ENCODE measurements around the gene RXRB. TPM values are rescaled to one million over a fixed set of nuclear protein-coding genes. Genes with fewer than 3 reads are reported as not detected.

The RXRB gene
- total RNA-seq, 1 donor, result 19.2 TPM

GRCh38 chr6:33178755-33179475, 21.6 kb downstream of the RXRB start:
- Histone ChIP-seq H4K20me1 (ENCODE audit: insufficient read depth, low read length) (no peaks in the 10 kb centered on the region), H3K36me3 (ENCODE audit: insufficient read depth, low read length) (no peaks in the 10 kb centered on the region), H3K4me1 (ENCODE audit: insufficient read depth, low read length) (no peaks in the 10 kb centered on the region), H3K4me2 (ENCODE audit: insufficient read depth, low read length) (no peak overlapping the region), H3K9me3 (ENCODE audit: low read depth, low read length) (no peaks in the 10 kb centered on the region), H3K79me2 (ENCODE audit: insufficient read depth, low read length) (no peaks in the 10 kb centered on the region), H3K27me3 (ENCODE audit: insufficient read depth, low read length) (no peaks in the 10 kb centered on the region), H3K27ac (ENCODE audit: low read depth, low read length) (no peak overlapping the region), H3K4me3 (ENCODE audit: insufficient read depth, low read length) (no peak overlapping the region), H2AFZ (ENCODE audit: low read length) (no peak overlapping the region)
- DNase-seq (ENCODE audit: insufficient read length, low spot score, missing footprints), result peak; percentile 83
- no peak for TF ChIP-seq CTCF (IDR thresholded peaks at IDR 0.05; ENCODE audit: extremely low read depth, low read depth, low read length)

- Histone ChIP-seq H3K9me3 (ENCODE audit: low read depth, low read length) (no peaks in the 10 kb centered on the region), H4K20me1 (ENCODE audit: insufficient read depth, low read length) (no peaks in the 10 kb centered on the region), H2AFZ (ENCODE audit: low read length) (peak overlapping the region; percentile 76), H3K27ac (ENCODE audit: low read depth, low read length) (no peak overlapping the region), H3K36me3 (ENCODE audit: insufficient read depth, low read length) (no peaks in the 10 kb centered on the region), H3K27me3 (ENCODE audit: insufficient read depth, low read length) (no peaks in the 10 kb centered on the region), H3K4me2 (ENCODE audit: insufficient read depth, low read length) (peak overlapping the region; percentile 11), H3K4me3 (ENCODE audit: insufficient read depth, low read length) (no peak overlapping the region), H3K4me1 (ENCODE audit: insufficient read depth, low read length) (no peaks in the 10 kb centered on the region), H3K79me2 (ENCODE audit: insufficient read depth, low read length) (no peaks in the 10 kb centered on the region)
- no peak for TF ChIP-seq CTCF (IDR thresholded peaks at IDR 0.05; ENCODE audit: extremely low read depth, low read depth, low read length)
- peak; percentile 95 for DNase-seq (ENCODE audit: insufficient read length, low spot score, missing footprints)
Observed at GRCh38 chr6:33177552-33178446, 22.7 kb downstream of the RXRB start.

- DNase-seq (ENCODE audit: insufficient read length, low spot score, missing footprints), result peak; percentile 64
- Histone ChIP-seq H3K9me3 (ENCODE audit: low read depth, low read length) (no peaks in the 10 kb centered on the region), H3K27me3 (ENCODE audit: insufficient read depth, low read length) (no peaks in the 10 kb centered on the region), H3K4me3 (ENCODE audit: insufficient read depth, low read length) (no peak overlapping the region), H4K20me1 (ENCODE audit: insufficient read depth, low read length) (no peaks in the 10 kb centered on the region), H3K79me2 (ENCODE audit: insufficient read depth, low read length) (no peaks in the 10 kb centered on the region), H3K36me3 (ENCODE audit: insufficient read depth, low read length) (no peaks in the 10 kb centered on the region), H3K4me1 (ENCODE audit: insufficient read depth, low read length) (no peaks in the 10 kb centered on the region), H2AFZ (ENCODE audit: low read length) (no peak overlapping the region), H3K4me2 (ENCODE audit: insufficient read depth, low read length) (no peak overlapping the region), H3K27ac (ENCODE audit: low read depth, low read length) (no peak overlapping the region)
- TF ChIP-seq CTCF (IDR thresholded peaks at IDR 0.05; ENCODE audit: extremely low read depth, low read depth, low read length), result no peak
Observed at GRCh38 chr6:33176906-33177305, 23.6 kb downstream of the RXRB start.

All from osteoblast (primary cell).